Right lung (tissue), 5 donors: Measurements from ENCODE around the gene SPP2. TPM values are rescaled to one million over a fixed set of nuclear protein-coding genes. Genes with fewer than 3 reads are reported as not detected.
A peak's percentile ranks its signal among the peaks of the same experiment; 100 is the strongest.

ENCODE experiments used
- DNase-seq, 2 donors: peaks; one replicate each; pipeline ENCODE4 v3.0.0-alpha.2; 2013
- polyA plus RNA-seq, 5 donors: library from polyadenylated mRNA; unstranded; fragments of 120-200 nt; gene quantifications; one replicate each; pipeline versions ENCODE4 v1.2.1 to v1.2.3, GENCODE V29; 2013; ENCODE audit warnings: inconsistent platforms in 1 of 5, low replicate concordance in 1 of 5; ENCODE audit not compliant: insufficient read length in 5 of 5, insufficient read depth in 1 of 5

SPP2 gene
- polyA plus RNA-seq, 5 donors: 0.27 TPM; not detected in 4

DNA sequence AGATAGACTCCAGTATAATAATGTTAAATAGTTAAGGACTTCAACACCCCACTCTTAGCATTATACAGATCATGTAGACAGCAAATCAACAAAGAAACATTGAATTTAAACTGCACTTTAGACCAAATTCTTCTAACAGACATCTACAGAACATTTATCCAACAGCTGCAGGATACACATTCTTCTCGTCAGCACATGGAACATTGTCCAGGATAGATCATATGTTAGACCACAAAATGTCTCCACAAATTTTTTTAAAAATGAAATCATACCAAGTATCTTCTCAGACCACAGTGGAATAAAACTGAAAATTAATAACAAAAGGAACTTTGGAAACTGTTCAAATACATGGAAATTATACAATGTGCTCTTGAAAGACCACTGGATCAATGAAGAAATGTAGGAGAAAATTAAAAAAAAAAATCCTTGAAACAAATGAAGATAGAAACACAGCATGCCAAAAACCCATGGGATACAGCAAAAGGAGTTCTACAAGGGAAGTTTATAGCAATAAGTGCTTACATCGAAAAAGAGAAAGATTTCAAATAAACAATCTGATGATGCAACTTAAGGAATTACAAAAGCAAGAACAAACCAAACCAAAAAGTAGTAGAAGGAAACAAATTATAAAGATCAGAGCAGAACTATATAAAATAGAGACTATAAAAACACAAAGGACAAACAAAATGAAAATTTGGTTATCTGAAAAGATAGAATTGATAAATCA, 12.3 kb upstream of the SPP2 start:
- no peak for DNase-seq

GRCh38 chr2:234044157-234044556, 6.3 kb upstream of the SPP2 start:
- DNase-seq: no peak

GRCh38 chr2:234046521-234046920, 4.0 kb upstream of the SPP2 start:
- no peak for DNase-seq

DNA sequence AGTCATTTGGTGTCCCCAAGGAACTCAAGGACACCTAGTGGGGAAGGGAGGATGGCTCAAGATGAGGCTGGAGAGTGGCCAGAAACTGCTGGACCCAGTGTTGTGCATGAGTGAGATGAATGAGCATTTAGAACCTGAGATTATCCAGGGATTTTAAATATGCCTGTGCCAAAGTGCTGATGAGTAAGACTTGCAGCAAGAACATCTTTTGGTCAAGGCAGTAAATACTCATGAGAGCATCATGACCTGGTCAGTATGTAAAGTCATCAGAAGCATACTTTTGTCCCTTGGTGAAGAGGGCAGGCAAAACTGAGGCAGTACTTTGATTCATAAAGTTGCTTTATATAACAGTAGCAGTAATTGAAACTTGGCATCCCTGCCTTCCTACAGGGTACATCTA, 3.1 kb upstream of the SPP2 start:
- no peak for DNase-seq

- no peak for DNase-seq
Measured at GRCh38 chr2:234048049-234048448, 2.5 kb upstream of the SPP2 start.

DNA sequence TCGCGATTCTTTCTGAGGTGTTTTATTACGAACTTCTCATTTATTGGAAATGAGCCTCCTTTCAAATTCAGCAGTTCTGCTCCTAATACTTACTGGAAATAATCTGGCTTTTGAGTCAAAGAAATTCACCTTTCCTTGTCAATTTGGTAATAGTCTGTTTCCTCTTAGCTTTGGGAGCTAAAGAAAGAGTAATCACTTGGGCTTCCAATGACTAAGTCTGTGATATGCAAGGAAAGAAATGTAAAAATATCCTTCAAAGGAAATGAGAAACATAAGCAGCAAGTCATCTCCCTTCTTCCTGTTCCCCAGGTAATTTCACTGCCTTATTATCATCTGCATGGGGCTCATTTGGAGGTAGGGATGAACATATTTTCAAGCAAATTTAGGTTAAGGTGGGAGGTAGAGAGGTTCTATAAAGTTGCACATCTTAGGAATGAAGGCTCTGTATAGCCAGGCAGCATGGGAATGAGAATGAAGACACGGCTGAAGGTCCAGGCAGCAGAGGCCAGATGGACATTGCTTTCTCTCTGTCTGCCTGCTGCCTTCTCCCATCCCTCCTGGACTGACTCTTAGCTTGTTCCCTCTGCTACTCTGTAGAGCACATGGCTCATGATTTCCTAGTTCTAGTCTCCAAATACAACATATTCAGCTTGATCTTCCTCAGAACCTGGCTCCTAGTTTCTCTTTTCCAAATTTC, 1.0 kb downstream of the SPP2 start:
- no peak for DNase-seq

GRCh38 chr2:234058881-234059280, 8.4 kb downstream of the SPP2 start:
- no peak for DNase-seq

DNA sequence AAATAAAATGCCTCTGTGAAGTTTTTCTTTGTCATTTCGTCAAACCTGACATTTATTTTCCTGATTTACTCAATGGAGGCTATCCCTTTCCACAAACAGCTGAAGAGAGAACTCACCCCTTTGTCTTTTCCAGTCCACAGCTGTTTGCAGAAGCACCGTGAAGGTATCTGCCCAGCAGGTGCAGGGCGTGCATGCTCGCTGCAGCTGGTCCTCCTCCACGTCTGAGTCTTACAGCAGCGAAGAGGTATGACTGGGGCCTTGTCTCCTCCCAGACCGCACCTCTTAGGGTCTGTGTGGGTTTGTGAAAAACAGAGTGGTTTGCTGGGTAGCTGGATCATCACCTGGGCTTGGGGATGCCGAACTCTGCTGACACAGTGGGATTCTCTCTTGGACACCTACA, 9.7 kb downstream of the SPP2 start:
- no peak for DNase-seq

DNA sequence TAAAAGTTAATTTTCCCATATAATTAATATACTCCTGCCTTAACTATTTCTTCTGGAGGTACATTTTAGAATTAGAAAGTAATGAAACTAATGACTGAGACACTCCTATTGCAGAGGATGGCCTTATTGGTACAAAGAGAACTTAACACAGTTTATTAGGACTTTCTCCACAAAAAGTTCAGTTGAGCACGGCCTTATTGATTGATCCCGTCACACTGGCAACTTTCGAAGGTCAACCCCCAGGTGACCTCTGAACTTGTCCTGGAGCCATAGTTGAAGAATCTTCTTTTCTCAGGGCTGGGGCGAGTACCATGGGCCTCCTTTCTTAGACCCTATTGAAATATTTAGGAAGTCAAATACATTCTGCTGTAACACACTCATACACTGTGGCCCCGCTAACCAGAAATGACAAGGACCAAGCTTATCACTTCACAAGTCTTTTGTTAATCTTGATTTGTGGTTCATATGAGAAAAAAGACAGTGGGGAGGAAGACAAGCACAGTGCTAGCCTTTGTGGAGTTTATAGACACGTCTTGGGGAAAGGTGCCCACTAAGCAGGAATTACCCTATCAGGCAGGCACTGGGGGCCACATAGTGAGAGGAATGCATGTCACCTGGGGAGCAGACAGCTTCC, 11.2 kb downstream of the SPP2 start:
- DNase-seq: no peak

GRCh38 chr2:234066587-234066986, 16.1 kb downstream of the SPP2 start:
- no peak for DNase-seq

DNA sequence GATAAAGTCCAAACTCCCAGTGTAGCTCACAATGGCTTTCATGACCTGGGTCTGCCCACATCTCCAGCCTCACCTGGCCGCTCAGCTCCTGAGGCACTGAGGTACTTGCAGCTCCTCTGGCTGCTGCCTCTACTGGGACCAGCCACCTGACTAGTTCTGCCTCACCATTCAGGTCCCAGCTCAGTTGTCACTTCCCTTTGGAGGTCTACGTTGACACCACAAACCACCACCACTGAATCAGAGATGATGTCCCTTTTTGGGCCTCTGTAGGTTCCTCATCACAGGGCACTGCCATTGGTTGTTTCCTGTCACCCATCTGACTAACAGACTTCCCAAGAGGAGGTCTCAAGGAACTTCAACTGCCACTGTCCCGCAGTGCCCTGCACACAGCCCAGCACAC, 21.2 kb downstream of the SPP2 start:
- DNase-seq: no peak

GRCh38 chr2:234072454-234072853, 22.0 kb downstream of the SPP2 start:
- DNase-seq: no peak

DNA sequence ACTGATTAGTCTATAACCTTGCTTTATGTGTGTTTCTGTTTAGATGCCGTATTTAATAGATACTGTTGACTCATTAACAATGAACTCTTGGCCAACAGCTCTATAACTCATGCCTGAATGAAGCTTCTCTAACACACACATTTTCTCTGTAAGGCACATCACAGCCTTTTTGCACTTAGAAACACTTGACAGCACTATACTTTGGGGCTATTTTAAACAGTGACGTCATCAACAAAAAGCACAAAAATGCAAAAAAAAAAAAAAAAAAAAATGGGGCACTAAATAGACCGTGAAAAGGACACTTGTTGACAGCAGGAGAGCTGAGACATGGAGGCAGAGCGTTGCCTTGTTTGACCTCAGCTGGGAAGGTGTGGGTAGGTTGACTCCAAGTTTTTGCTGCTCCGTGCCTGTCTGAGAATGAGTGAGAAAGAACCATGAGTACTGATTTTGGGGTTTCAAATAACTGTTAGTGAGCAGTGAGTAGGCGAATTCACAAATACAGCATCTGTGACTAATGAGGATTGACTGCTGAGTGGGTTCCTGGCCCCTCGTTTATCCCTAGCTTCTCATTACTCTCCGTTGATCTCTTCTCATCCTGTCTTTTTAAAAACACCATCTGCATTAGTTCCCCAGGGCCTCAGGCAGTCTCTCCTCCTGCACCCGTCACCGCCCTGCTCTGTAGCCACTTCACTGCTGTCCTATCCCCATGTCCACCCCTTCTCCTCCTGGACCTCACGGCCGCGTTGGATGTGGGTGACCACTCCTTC, 24.4 kb downstream of the SPP2 start:
- no peak for DNase-seq

DNA sequence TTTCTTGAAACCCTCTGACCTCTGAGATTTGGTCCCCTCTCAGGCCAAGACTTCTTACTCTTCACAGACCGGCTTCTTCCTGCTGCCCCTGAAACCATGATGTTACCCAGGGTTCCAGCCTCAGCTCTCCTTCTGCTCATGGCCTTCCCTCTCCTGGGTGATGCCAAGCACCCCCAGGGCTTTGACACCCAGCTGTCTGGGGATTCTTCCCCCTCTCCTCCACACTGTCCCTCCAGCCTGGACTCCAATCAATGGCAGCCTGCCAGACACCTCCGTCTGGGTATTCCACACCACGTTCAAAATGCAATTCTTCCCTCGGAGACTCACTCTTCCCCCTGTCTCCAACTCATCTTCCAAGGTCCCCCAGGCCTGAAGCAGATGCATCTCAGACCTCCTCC, 25.0 kb downstream of the SPP2 start:
- no peak for DNase-seq

GRCh38 chr2:234075947-234076346, 25.4 kb downstream of the SPP2 start:
- DNase-seq: no peak

- DNase-seq: no peak
Measured at GRCh38 chr2:234076451-234076850, 25.9 kb downstream of the SPP2 start.

- DNase-seq: no peak
Measured at GRCh38 chr2:234078129-234078528, 27.6 kb downstream of the SPP2 start.

GRCh38 chr2:234081970-234082822, 31.7 kb downstream of the SPP2 start:
- peak; percentile 49 to 60 for DNase-seq

DNA sequence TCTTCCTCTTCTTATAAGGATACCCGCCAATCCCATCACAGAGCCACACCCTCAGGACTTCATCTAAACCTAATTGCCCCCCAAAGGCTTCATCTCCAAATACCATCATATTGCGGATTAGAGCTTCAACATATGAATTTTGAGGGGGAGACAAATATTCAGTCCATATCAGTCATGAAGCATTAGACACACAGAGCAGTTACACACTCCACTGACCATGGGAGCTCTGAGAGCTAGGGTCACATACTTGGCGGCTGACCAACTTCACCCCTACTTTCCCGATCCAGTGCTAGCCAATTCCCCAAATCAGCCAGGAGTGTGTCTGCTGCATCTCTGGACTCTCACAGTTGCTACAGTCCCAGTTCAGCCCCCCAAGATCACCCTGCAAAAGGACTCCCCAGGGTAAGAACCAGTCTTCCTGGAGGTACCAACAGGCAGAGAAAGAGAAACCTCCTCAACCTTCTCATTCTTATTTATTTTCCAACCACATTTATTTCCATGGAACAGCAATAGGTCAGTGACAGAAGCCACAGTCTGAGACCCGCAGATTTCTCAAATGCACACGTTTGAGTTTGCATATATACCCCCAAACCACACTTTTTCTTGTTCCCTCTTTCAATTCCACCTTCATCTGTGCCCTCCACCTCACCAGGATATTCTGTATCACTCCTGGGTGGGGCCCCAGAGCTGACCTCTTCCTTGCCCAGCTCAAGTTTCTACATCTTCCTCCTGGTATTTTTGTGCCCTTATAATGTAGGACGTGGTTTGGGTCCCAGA, 33.3 kb downstream of the SPP2 start:
- DNase-seq: no peak

- DNase-seq: no peak
Measured at GRCh38 chr2:234091432-234091879, 41.0 kb downstream of the SPP2 start.
